HepG2 (cell line): ENCODE data around the gene SYNJ2. TPM values are rescaled to one million over a fixed set of nuclear protein-coding genes. Genes with fewer than 3 reads are reported as not detected.

ENCODE experiments used
- AHR ChIP-seq: IDR thresholded peaks from 2 replicates; pipeline ENCODE4 v1.6.1; 2018; ENCODE audit warnings: missing genetic modification reagents, missing compliant biosample characterization
- KAT8 ChIP-seq: IDR thresholded peaks from 2 replicates; pipeline ENCODE4 v1.6.1; 2016; ENCODE audit warnings: missing genetic modification reagents, missing compliant biosample characterization
- PCBP2 ChIP-seq: fragments of 200-400 bp; formaldehyde crosslinking; optimal IDR thresholded peaks from 2 replicates; pipeline ENCODE3; 2018; ENCODE audit warnings: low read length, low read depth; ENCODE audit not compliant: poor library complexity, severe bottlenecking
- RBM22 ChIP-seq: fragments of 200-400 bp; formaldehyde crosslinking; optimal IDR thresholded peaks from 2 replicates; pipeline ENCODE3; 2017; ENCODE audit warnings: mild to moderate bottlenecking, low read length, moderate library complexity
- RORA ChIP-seq: sonication (generic); formaldehyde crosslinking; IDR thresholded peaks from 2 replicates; pipeline ENCODE4 v1.5.0; 2020; ENCODE audit warnings: mild to moderate bottlenecking, missing genetic modification reagents, moderate library complexity
- SMYD3 ChIP-seq: sonication (generic); formaldehyde crosslinking; IDR thresholded peaks from 2 replicates; pipeline ENCODE4 v1.8.1; 2023; ENCODE audit warnings: mild to moderate bottlenecking, missing genetic modification reagents
- STAT5B ChIP-seq: sonication (generic); formaldehyde crosslinking; IDR thresholded peaks from 2 replicates; pipeline ENCODE4 v1.4.0; 2020; ENCODE audit warnings: missing genetic modification reagents
- U2AF2 ChIP-seq: fragments of 200-400 bp; formaldehyde crosslinking; IDR thresholded peaks from 2 replicates; pipeline ENCODE4 v1.6.1; 2017; ENCODE audit warnings: low read depth, mild to moderate bottlenecking, low read length
- ZNF20 ChIP-seq: sonication (generic); formaldehyde crosslinking; IDR thresholded peaks from 2 replicates; pipeline ENCODE4 v1.4.0; 2020; ENCODE audit warnings: mild to moderate bottlenecking, moderate library complexity, missing genetic modification reagents
- ZNF264 ChIP-seq: sonication (generic); formaldehyde crosslinking; IDR thresholded peaks from 2 replicates; pipeline ENCODE4 v1.4.0; 2020; ENCODE audit warnings: missing genetic modification reagents
- ZNF777 ChIP-seq: sonication (generic); formaldehyde crosslinking; IDR thresholded peaks from 2 replicates; pipeline ENCODE4 v1.4.0; 2020; ENCODE audit warnings: missing genetic modification reagents
- ZNF879 ChIP-seq: sonication (generic); formaldehyde crosslinking; IDR thresholded peaks from 2 replicates; pipeline ENCODE4 v1.8.1; 2023; ENCODE audit warnings: missing genetic modification reagents
- polyA plus RNA-seq, 8 experiments: library from polyadenylated mRNA; depleted of rRNA in 3 of 8; stranded (reverse) in 7 of 8; unstranded in 1 of 8; fragments of >200 nt; fragmentation: Illumina TruSeq in 4 of 8; extraction: Trizol in 4 of 8; gene quantifications; 2 replicates each; pipeline versions ENCODE4 v1.2.1 to v1.2.3, GENCODE V29; 2011 to 2016; ENCODE audit warnings: low read depth in 4 of 8, missing spikeins in 1 of 8, mixed read lengths in 1 of 8; ENCODE audit not compliant: insufficient read depth in 1 of 8
- total RNA-seq, 5 experiments: library from RNA; depleted of rRNA; stranded (reverse); fragments of >200 nt; fragmentation: Illumina TruSeq; extraction: Trizol; gene quantifications; 2 replicates each; pipeline ENCODE4 v1.2.3, GENCODE V29; 2016; ENCODE audit warnings: low read depth in 1 of 5
- TF ChIP-seq, protein P1 (sequence below): sonication (generic); formaldehyde crosslinking; IDR thresholded peaks from 2 replicates; pipeline ENCODE4 v1.4.0; 2020; ENCODE audit warnings: missing genetic modification reagents
- TF ChIP-seq, protein P2 (sequence below): sonication (generic); formaldehyde crosslinking; IDR thresholded peaks from 2 replicates; pipeline ENCODE4 v1.5.1; 2020; ENCODE audit warnings: missing genetic modification reagents, mild to moderate bottlenecking, borderline replicate concordance
- TF ChIP-seq, protein P3 (sequence below): sonication (generic); formaldehyde crosslinking; IDR thresholded peaks from 2 replicates; pipeline ENCODE4 v1.4.0; 2020; ENCODE audit warnings: missing genetic modification reagents, borderline replicate concordance
- TF ChIP-seq, protein P4 (sequence below): IDR thresholded peaks from 2 replicates; pipeline ENCODE4 v1.6.1; 2018; ENCODE audit warnings: missing genetic modification reagents
- TF ChIP-seq, protein P5 (sequence below): sonication (generic); formaldehyde crosslinking; IDR thresholded peaks from 2 replicates; pipeline ENCODE4 v1.5.0; 2020; ENCODE audit warnings: mild to moderate bottlenecking, missing genetic modification reagents

SYNJ2 gene
- total and polyA plus RNA-seq, 2 of the 13 experiments (the other 11 are each of a cell fraction or from before 2014, with no cell fraction given) = 39.1 to 57.6 TPM

DNA sequence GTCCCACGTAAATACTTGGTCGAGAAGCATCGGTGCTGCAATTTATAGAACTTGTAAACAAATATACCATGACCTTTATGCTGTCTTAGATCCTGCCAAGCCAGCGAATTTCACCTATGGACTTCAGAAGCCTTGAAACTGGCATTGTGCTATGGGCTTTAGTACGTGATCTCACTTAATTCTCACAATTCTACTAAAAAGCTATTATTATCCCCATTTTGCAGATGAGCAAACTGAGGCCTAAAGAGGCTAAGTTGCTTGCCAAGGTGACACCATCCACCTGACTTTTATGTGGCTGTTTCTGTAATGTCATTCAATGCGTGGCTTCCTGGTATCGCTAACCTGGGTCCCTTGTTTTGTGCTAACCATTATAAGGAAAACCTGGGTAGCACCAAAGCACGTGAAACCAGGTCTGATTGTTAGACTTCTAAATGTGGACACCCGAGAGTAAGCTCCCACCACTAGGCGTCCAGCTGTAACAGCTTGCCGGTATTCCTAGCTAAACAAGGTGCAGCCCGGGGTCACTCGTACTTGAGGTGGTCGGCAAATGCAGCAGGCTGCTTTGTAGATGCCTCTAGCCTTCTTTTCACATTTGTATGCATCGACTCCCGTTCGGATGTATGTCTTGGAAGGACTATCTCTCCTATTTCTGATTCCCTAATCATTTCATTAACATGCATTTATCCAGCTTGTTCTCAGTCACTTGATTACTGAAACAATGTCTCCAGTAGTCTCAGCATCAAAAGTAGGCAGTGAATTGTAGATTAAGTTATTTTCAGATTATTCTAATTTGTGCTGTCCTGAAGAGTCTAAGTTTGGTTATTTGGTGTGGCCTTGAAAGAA, 1.1 kb downstream of the SYNJ2 start (continued):
- TF ChIP-seq, protein P1, sequence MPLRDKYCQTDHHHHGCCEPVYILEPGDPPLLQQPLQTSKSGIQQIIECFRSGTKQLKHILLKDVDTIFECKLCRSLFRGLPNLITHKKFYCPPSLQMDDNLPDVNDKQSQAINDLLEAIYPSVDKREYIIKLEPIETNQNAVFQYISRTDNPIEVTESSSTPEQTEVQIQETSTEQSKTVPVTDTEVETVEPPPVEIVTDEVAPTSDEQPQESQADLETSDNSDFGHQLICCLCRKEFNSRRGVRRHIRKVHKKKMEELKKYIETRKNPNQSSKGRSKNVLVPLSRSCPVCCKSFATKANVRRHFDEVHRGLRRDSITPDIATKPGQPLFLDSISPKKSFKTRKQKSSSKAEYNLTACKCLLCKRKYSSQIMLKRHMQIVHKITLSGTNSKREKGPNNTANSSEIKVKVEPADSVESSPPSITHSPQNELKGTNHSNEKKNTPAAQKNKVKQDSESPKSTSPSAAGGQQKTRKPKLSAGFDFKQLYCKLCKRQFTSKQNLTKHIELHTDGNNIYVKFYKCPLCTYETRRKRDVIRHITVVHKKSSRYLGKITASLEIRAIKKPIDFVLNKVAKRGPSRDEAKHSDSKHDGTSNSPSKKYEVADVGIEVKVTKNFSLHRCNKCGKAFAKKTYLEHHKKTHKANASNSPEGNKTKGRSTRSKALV = no peak
- TF ChIP-seq PCBP2 (no peak), U2AF2 (no peak), RORA (no peak), STAT5B (CRISPR knock-in tag) (no peak), AHR (CRISPR knock-in tag) (no peak), RBM22 (no peak), ZNF20 (CRISPR knock-in tag) (no peak), ZNF879 (CRISPR knock-in tag) (no peak), ZNF777 (no peak), ZNF264 (CRISPR knock-in tag) (no peak), SMYD3 (CRISPR knock-in tag) (no peak), KAT8 (no peak; the same call in none of the 2 replicates)
- TF ChIP-seq, protein P2, sequence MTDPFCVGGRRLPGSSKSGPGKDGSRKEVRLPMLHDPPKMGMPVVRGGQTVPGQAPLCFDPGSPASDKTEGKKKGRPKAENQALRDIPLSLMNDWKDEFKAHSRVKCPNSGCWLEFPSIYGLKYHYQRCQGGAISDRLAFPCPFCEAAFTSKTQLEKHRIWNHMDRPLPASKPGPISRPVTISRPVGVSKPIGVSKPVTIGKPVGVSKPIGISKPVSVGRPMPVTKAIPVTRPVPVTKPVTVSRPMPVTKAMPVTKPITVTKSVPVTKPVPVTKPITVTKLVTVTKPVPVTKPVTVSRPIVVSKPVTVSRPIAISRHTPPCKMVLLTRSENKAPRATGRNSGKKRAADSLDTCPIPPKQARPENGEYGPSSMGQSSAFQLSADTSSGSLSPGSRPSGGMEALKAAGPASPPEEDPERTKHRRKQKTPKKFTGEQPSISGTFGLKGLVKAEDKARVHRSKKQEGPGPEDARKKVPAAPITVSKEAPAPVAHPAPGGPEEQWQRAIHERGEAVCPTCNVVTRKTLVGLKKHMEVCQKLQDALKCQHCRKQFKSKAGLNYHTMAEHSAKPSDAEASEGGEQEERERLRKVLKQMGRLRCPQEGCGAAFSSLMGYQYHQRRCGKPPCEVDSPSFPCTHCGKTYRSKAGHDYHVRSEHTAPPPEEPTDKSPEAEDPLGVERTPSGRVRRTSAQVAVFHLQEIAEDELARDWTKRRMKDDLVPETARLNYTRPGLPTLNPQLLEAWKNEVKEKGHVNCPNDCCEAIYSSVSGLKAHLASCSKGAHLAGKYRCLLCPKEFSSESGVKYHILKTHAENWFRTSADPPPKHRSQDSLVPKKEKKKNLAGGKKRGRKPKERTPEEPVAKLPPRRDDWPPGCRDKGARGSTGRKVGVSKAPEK (CRISPR knock-in tag) = no peak; the same call in 1 of the 2 replicates
- TF ChIP-seq, protein P3, sequence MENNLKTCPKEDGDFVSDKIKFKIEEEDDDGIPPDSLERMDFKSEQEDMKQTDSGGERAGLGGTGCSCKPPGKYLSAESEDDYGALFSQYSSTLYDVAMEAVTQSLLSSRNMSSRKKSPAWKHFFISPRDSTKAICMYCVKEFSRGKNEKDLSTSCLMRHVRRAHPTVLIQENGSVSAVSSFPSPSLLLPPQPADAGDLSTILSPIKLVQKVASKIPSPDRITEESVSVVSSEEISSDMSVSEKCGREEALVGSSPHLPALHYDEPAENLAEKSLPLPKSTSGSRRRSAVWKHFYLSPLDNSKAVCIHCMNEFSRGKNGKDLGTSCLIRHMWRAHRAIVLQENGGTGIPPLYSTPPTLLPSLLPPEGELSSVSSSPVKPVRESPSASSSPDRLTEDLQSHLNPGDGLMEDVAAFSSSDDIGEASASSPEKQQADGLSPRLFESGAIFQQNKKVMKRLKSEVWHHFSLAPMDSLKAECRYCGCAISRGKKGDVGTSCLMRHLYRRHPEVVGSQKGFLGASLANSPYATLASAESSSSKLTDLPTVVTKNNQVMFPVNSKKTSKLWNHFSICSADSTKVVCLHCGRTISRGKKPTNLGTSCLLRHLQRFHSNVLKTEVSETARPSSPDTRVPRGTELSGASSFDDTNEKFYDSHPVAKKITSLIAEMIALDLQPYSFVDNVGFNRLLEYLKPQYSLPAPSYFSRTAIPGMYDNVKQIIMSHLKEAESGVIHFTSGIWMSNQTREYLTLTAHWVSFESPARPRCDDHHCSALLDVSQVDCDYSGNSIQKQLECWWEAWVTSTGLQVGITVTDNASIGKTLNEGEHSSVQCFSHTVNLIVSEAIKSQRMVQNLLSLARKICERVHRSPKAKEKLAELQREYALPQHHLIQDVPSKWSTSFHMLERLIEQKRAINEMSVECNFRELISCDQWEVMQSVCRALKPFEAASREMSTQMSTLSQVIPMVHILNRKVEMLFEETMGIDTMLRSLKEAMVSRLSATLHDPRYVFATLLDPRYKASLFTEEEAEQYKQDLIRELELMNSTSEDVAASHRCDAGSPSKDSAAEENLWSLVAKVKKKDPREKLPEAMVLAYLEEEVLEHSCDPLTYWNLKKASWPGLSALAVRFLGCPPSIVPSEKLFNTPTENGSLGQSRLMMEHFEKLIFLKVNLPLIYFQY (CRISPR knock-in tag) = peak; percentile 57; the same call in 1 of the 2 replicates
- TF ChIP-seq, protein P4, sequence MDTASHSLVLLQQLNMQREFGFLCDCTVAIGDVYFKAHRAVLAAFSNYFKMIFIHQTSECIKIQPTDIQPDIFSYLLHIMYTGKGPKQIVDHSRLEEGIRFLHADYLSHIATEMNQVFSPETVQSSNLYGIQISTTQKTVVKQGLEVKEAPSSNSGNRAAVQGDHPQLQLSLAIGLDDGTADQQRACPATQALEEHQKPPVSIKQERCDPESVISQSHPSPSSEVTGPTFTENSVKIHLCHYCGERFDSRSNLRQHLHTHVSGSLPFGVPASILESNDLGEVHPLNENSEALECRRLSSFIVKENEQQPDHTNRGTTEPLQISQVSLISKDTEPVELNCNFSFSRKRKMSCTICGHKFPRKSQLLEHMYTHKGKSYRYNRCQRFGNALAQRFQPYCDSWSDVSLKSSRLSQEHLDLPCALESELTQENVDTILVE (CRISPR knock-in tag) = no peak
- TF ChIP-seq, protein P5, sequence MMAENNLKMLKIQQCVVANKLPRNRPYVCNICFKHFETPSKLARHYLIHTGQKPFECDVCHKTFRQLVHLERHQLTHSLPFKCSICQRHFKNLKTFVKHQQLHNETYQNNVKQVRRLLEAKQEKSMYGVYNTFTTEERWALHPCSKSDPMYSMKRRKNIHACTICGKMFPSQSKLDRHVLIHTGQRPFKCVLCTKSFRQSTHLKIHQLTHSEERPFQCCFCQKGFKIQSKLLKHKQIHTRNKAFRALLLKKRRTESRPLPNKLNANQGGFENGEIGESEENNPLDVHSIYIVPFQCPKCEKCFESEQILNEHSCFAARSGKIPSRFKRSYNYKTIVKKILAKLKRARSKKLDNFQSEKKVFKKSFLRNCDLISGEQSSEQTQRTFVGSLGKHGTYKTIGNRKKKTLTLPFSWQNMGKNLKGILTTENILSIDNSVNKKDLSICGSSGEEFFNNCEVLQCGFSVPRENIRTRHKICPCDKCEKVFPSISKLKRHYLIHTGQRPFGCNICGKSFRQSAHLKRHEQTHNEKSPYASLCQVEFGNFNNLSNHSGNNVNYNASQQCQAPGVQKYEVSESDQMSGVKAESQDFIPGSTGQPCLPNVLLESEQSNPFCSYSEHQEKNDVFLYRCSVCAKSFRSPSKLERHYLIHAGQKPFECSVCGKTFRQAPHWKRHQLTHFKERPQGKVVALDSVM (CRISPR knock-in tag) = no peak
